ENCODE measurements around the gene LAPTM4A.

The LAPTM4A gene

DNA sequence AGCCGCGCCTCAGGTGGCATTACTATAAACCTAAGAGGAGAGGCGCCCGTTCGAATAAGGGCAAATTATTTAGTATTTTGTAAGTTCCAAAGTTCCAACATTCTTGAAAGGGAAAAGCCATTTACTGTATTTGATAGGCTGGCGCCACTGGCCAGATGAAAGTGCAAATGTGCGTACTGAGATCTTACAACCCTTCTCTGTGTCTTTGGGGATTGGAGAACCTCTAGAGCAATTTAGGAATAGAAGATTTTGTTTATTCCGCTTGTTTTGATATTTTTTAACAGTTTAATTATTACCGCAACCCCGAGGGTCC lies 61.1 kb downstream of the LAPTM4A start:
- peak overlapping the region; percentile 95 for H3K4me3 ChIP-seq (ENCODE audit: low read depth, low read length)
- DNase-seq (ENCODE audit: low read depth, low spot score) = peak; percentile 22
- in situ Hi-C loops (cut with HindIII; ENCODE audit: low sequenced_read_pairs) = no loop called here
- TF ChIP-seq, protein P1, sequence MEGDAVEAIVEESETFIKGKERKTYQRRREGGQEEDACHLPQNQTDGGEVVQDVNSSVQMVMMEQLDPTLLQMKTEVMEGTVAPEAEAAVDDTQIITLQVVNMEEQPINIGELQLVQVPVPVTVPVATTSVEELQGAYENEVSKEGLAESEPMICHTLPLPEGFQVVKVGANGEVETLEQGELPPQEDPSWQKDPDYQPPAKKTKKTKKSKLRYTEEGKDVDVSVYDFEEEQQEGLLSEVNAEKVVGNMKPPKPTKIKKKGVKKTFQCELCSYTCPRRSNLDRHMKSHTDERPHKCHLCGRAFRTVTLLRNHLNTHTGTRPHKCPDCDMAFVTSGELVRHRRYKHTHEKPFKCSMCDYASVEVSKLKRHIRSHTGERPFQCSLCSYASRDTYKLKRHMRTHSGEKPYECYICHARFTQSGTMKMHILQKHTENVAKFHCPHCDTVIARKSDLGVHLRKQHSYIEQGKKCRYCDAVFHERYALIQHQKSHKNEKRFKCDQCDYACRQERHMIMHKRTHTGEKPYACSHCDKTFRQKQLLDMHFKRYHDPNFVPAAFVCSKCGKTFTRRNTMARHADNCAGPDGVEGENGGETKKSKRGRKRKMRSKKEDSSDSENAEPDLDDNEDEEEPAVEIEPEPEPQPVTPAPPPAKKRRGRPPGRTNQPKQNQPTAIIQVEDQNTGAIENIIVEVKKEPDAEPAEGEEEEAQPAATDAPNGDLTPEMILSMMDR (IDR thresholded peaks at IDR 0.05; ENCODE audit: low read depth, low read length) = no peak

DNA sequence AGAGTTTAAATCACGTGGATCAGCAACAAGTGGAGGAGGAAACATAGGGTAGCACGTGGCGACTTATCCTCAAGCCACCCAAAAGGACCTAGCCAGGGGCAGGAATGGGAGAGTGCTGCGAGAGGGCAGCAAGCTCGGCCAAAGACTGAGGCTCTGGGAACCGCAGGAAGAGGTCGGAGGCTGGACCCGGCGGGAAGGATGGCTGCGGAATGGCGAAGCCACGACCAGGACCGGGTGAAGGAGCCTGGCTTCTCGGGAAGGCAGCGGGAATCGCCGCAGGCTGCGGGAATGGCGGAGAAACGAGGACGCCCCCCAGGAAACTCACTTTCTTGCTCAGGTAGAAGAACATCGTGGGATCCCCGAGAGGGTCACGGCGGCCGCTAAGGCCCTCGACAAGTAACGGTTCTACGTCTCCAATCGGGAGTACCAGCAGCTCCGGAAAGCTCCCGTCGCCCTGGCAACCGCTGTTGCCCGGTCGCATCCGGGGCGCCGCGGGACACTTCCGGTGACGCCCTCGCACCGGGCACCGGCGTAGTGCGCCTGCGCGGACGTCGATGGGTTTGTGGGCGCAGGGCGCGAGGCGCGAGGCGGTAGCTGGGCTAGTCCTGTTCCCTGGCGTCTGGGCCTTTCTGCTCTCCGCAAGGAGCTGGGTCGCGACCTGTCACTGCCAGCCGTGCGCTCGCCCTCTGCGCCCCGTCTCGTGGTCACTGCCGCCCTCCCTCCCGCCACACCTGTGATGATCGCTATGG lies 61.6 kb downstream of the LAPTM4A start, which contains the start of gene WDR35:
WDR35 (minus strand) TSS at position 439 of the 749 bp plus-strand sequence; CDS start at position 349, 90 bp downstream.
- DNase-seq (ENCODE audit: low read depth, low spot score) = peak; percentile 85
- in situ Hi-C loops (cut with HindIII; ENCODE audit: low sequenced_read_pairs) = no loop called here
- H3K4me3 ChIP-seq (ENCODE audit: low read depth, low read length) = peak within 1 kb of the TSS; percentile 95
- TF ChIP-seq, protein P1 (IDR thresholded peaks at IDR 0.05; ENCODE audit: low read depth, low read length) = no peak

DNA sequence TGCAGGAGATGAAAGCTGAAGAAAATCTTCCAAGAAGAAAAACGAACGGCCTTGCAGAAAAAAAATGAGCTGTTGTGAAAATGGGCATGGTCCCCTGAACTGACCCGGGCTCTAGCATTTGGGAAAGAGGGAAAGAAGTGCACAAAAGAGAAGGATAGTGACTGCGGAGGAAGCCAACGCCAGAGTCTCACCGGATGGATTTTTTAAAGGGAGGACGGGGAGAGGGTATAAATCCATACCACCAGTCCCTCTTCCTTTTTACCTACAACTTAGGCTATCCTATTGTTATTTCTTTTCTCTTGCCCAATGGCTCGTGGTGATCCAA lies 62.1 kb downstream of the LAPTM4A start:
- DNase-seq (ENCODE audit: low read depth, low spot score) = no peak
- TF ChIP-seq, protein P1 (IDR thresholded peaks at IDR 0.05; ENCODE audit: low read depth, low read length) = no peak
- peak overlapping the region; percentile 95 for H3K4me3 ChIP-seq (ENCODE audit: low read depth, low read length)
- in situ Hi-C loops (cut with HindIII; ENCODE audit: low sequenced_read_pairs) = no loop called here

DNA sequence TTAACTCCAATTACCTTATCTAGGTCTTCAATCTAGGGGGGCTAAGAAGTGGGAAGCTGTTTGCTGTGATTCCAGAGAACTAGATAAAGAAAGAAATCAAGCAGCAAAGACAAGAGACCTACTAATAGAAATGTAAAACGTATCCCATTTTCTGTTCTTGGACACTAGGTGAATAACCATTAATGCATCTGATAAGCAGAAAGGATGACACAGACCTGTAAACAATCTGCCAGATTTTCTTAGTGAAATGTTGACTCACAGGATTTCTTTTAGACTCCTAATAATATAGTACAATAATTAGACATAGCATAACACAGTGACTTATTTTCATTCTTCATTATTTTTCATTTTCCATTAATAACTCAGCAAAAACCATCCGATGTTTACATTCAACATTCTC lies 62.8 kb downstream of the LAPTM4A start:
- peak overlapping the region; percentile 95 for H3K4me3 ChIP-seq (ENCODE audit: low read depth, low read length)
- no peak for DNase-seq (ENCODE audit: low read depth, low spot score)
- TF ChIP-seq, protein P1 (IDR thresholded peaks at IDR 0.05; ENCODE audit: low read depth, low read length) = no peak
- in situ Hi-C loops (cut with HindIII; ENCODE audit: low sequenced_read_pairs) = no loop called here

DNA sequence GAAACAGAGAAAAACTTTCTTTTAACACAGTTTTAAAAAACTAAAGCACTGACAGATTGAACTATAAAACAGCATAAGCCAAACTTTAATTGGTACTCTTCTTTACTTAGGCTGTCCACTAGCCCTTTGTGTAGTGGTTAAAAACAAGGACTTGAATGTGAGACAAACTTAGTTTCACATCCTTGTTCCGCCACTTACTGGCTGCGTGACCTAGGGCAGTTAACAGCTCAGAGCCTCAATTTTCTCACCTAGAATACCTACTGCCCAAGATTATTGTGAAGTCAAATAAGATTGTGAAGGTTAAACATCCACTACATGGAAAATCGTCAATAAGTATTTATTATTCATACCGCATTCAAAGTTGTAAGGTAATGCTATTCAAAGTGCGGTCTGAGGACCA lies 63.5 kb downstream of the LAPTM4A start:
- TF ChIP-seq, protein P1 (IDR thresholded peaks at IDR 0.05; ENCODE audit: low read depth, low read length) = no peak
- H3K4me3 ChIP-seq (ENCODE audit: low read depth, low read length) = no peak overlapping the region
- in situ Hi-C loops (cut with HindIII; ENCODE audit: low sequenced_read_pairs) = no loop called here
- no peak for DNase-seq (ENCODE audit: low read depth, low spot score)
